K562 (cell line): ENCODE results near the gene CIAO2B. TPM values are rescaled to one million over a fixed set of nuclear protein-coding genes. Genes with fewer than 3 reads are reported as not detected.

Experiments used
- CBFB ChIP-seq: sonication (generic); formaldehyde crosslinking; IDR thresholded peaks from 2 replicates; pipeline ENCODE4 v1.4.0; 2020; ENCODE audit warnings: mild to moderate bottlenecking, missing genetic modification reagents
- CC2D1A ChIP-seq: fragments of 450-650 bp; IDR thresholded peaks from 2 replicates; pipeline ENCODE4 v1.6.1; 2017; ENCODE audit warnings: mild to moderate bottlenecking
- CEBPB ChIP-seq: fragments of 450-650 bp; IDR thresholded peaks from 2 replicates; pipeline ENCODE4 v1.6.1; 2016; ENCODE audit warnings: missing genetic modification characterization, missing compliant biosample characterization
- FOXK1 ChIP-seq: sonication (generic); formaldehyde crosslinking; IDR thresholded peaks from 2 replicates; pipeline ENCODE4 v1.8.0; 2022; ENCODE audit warnings: missing genetic modification reagents, mild to moderate bottlenecking, borderline replicate concordance
- JUNB ChIP-seq: fragments of 450-650 bp; formaldehyde crosslinking; conservative IDR thresholded peaks from 2 replicates; pipeline ENCODE4 v1.4.0; 2020; ENCODE audit warnings: mild to moderate bottlenecking
- KDM4B ChIP-seq, 2 experiments: fragments of 450-650 bp in 1 of 2; sonication (generic) in 1 of 2; IDR thresholded peaks; 2 replicates each; pipeline ENCODE4 v1.6.1; 2016 to 2017; ENCODE audit warnings: borderline replicate concordance in 2 of 2, antibody characterized with exemption in 1 of 2, low read depth in 1 of 2, mild to moderate bottlenecking in 1 of 2
- KDM5B ChIP-seq: fragments of 200-600 bp; sonication (generic); IDR thresholded peaks from 2 replicates; pipeline ENCODE4 v1.6.1; 2012; ENCODE audit warnings: low read depth, mild to moderate bottlenecking, moderate library complexity, low read length, control low read depth, inconsistent platforms; ENCODE audit not compliant: insufficient replicate concordance
- MAFF ChIP-seq: IDR thresholded peaks from 2 replicates; pipeline ENCODE4 v1.6.1; 2012; ENCODE audit warnings: low read length, improper control_type of control experiment
- MAZ ChIP-seq, 2 experiments: fragments of 450-650 bp in 1 of 2; sonication (generic) in 1 of 2; formaldehyde crosslinking; IDR thresholded peaks in 1 of 2; conservative IDR thresholded peaks in 1 of 2; 2 replicates each; pipeline versions ENCODE4 v1.4.0 to v1.5.0; 2020; ENCODE audit warnings: mild to moderate bottlenecking in 1 of 2, missing genetic modification reagents in 1 of 2
- MED1 ChIP-seq: sonication (generic); formaldehyde crosslinking; IDR thresholded peaks from 2 replicates; pipeline ENCODE4 v1.8.1; 2023; ENCODE audit warnings: missing genetic modification reagents, borderline replicate concordance
- NRF1 ChIP-seq, 2 experiments: fragments of 450-650 bp; IDR thresholded peaks in 1 of 2; conservative IDR thresholded peaks in 1 of 2; 2 replicates each; pipeline ENCODE4 v1.6.1; 2014; ENCODE audit warnings: mild to moderate bottlenecking in 2 of 2
- RAD21 ChIP-seq, 2 experiments: fragments of 250-450 bp in 1 of 2; fragments of 450-650 bp in 1 of 2; sonication (Bioruptor Pico) in 1 of 2; formaldehyde crosslinking in 1 of 2; IDR thresholded peaks in 1 of 2; conservative IDR thresholded peaks in 1 of 2; 2 replicates each; pipeline versions ENCODE4 v1.4.0 to v1.8.0; 2020 to 2022; ENCODE audit warnings: mild to moderate bottlenecking in 2 of 2, moderate library complexity in 1 of 2
- RBM14 ChIP-seq: fragments of 200-400 bp; formaldehyde crosslinking; IDR thresholded peaks from 2 replicates; pipeline ENCODE4 v1.6.1; 2018; ENCODE audit warnings: low read depth, mild to moderate bottlenecking, low read length, moderate library complexity, borderline replicate concordance; ENCODE audit not compliant: insufficient read depth
- RBM15 ChIP-seq: fragments of 200-400 bp; formaldehyde crosslinking; IDR thresholded peaks from 2 replicates; pipeline ENCODE4 v1.6.1; 2018; ENCODE audit warnings: mild to moderate bottlenecking, low read length, moderate library complexity; ENCODE audit not compliant: insufficient read depth
- RBM17 ChIP-seq: fragments of 200-400 bp; formaldehyde crosslinking; IDR thresholded peaks from 2 replicates; pipeline ENCODE4 v1.6.1; 2017; ENCODE audit warnings: low read depth, mild to moderate bottlenecking, low read length, borderline replicate concordance
- RCOR1 ChIP-seq, 2 experiments: IDR thresholded peaks; 2 replicates each; pipeline ENCODE4 v1.6.1; 2012; ENCODE audit warnings: low read depth in 2 of 2, low read length in 2 of 2, borderline replicate concordance in 1 of 2, improper control_type of control experiment in 1 of 2
- SAFB ChIP-seq: fragments of 200-400 bp; formaldehyde crosslinking; IDR thresholded peaks from 2 replicates; pipeline ENCODE4 v1.6.1; 2017; ENCODE audit warnings: low read depth, low read length, borderline replicate concordance
- YY1 ChIP-seq, 3 experiments: IDR thresholded peaks; 2 replicates each; pipeline ENCODE4 v1.6.1; 2011; ENCODE audit warnings: low read length in 2 of 3, mild to moderate bottlenecking in 2 of 3, moderate library complexity in 2 of 3, borderline replicate concordance in 1 of 3, control low read depth in 1 of 3, low read depth in 1 of 3; ENCODE audit not compliant: insufficient read depth in 3 of 3, insufficient replicate concordance in 2 of 3, control insufficient read depth in 1 of 3, insufficient read length in 1 of 3; ENCODE audit errors: extremely low read depth in 1 of 3
- ZBTB17 ChIP-seq: fragments of 450-650 bp; formaldehyde crosslinking; IDR thresholded peaks from 2 replicates; pipeline ENCODE4 v1.4.0; 2020; ENCODE audit warnings: mild to moderate bottlenecking
- ZBTB49 ChIP-seq: sonication (generic); formaldehyde crosslinking; IDR thresholded peaks from 2 replicates; pipeline ENCODE4 v1.8.0; 2022; ENCODE audit warnings: missing genetic modification reagents, mild to moderate bottlenecking, borderline replicate concordance
- ZC3H8 ChIP-seq: fragments of 450-650 bp; IDR thresholded peaks from 2 replicates; pipeline ENCODE4 v1.6.1; 2017
- ZNF551 ChIP-seq: fragments of 250-450 bp; sonication (Bioruptor Pico); IDR thresholded peaks from 2 replicates; pipeline ENCODE4 v1.5.0; 2021; ENCODE audit warnings: mild to moderate bottlenecking, moderate library complexity
- ZNF644 ChIP-seq: fragments of 200-800 bp; sonication (Bioruptor generic); IDR thresholded peaks from 2 replicates; pipeline ENCODE4 v1.6.1; 2016; ENCODE audit warnings: low read depth, missing genetic modification characterization, missing compliant biosample characterization
- ZNF717 ChIP-seq: fragments of 250-450 bp; sonication (Bioruptor Pico); IDR thresholded peaks from 2 replicates; pipeline ENCODE4 v1.5.0; 2021
- ZNF764 ChIP-seq: fragments of 250-450 bp; sonication (Bioruptor Pico); IDR thresholded peaks from 2 replicates; pipeline ENCODE4 v1.4.0; 2020; ENCODE audit warnings: low read depth, mild to moderate bottlenecking, moderate library complexity
- ZNF766 ChIP-seq: fragments of 200-800 bp; sonication (Bioruptor generic); conservative IDR thresholded peaks from 2 replicates; pipeline ENCODE4 v1.6.1; 2016; ENCODE audit warnings: missing genetic modification characterization, missing compliant biosample characterization
- polyA plus RNA-seq, 8 experiments: library from polyadenylated mRNA; depleted of rRNA in 4 of 8; stranded (reverse) in 5 of 8; unstranded in 3 of 8; fragments of >200 nt; fragmentation: Nextera tagmentation in 2 of 8; fragmentation: Illumina TruSeq in 1 of 8; extraction: Ambion mirVana in 2 of 8; extraction: Trizol in 1 of 8; gene quantifications; 2 replicates each; pipeline versions ENCODE4 v1.2.1 to v1.2.3, GENCODE V29; 2011 to 2014; ENCODE audit warnings: inconsistent platforms in 1 of 8, missing spikeins in 1 of 8
- total RNA-seq, 7 experiments: library from RNA; depleted of rRNA in 6 of 7; stranded (reverse); fragments of >200 nt in 6 of 7; fragmentation: Illumina TruSeq in 2 of 7; extraction: Trizol in 2 of 7; gene quantifications; 2 replicates each; pipeline versions ENCODE4 v1.2.1 to v1.2.3, GENCODE V29; 2011 to 2021; ENCODE audit warnings: low replicate concordance in 1 of 7

CIAO2B gene
- total and polyA plus RNA-seq, 9 of the 15 experiments (the other 6 are each of a cell fraction or from before 2014, with no cell fraction given): 86.8 to 182 (median 113) TPM

- TF ChIP-seq RAD21 (CRISPR knock-in tag; conservative IDR thresholded peaks at IDR 0.05 in 1 of 2, IDR thresholded peaks at IDR 0.05 in 1 of 2): peak; percentile 95 to 98
- TF ChIP-seq CEBPB (tag): no peak
- TF ChIP-seq KDM4B (IDR thresholded peaks at IDR 0.05; ENCODE audit: borderline replicate concordance in 2 of 2, low read depth in 1 of 2): no peak
- no peak for TF ChIP-seq FOXK1 (CRISPR knock-in tag)
- TF ChIP-seq MAZ (CRISPR knock-in tag; conservative IDR thresholded peaks at IDR 0.05 in 1 of 2, IDR thresholded peaks at IDR 0.05 in 1 of 2): peak; percentile 36 to 61; a peak in 1 of 4 replicates
- no peak for TF ChIP-seq RBM15
- TF ChIP-seq JUNB (CRISPR knock-in tag): no peak
- no peak for TF ChIP-seq ZNF766
- no peak for TF ChIP-seq ZNF717 (CRISPR knock-in tag)
- TF ChIP-seq ZBTB49 (CRISPR knock-in tag): no peak
- TF ChIP-seq NRF1 (conservative IDR thresholded peaks at IDR 0.05 in 1 of 2, IDR thresholded peaks at IDR 0.05 in 1 of 2): no peak
- no peak for TF ChIP-seq KDM5B
- TF ChIP-seq MED1 (CRISPR knock-in tag): no peak
- no peak for TF ChIP-seq ZBTB17
- peak in 1 of 3 experiments; percentile 15 for TF ChIP-seq YY1 (IDR thresholded peaks at IDR 0.05; ENCODE audit: borderline replicate concordance in 1 of 3, control insufficient read depth in 1 of 3, extremely low read depth in 1 of 3, insufficient read depth in 3 of 3, insufficient read length in 1 of 3, insufficient replicate concordance in 2 of 3, low read depth in 1 of 3, low read length in 2 of 3)
- no peak for TF ChIP-seq ZNF551 (CRISPR knock-in tag)
- TF ChIP-seq CC2D1A: peak; percentile 75
- no peak for TF ChIP-seq MAFF
- no peak for TF ChIP-seq RBM14
- peak; percentile 38; the same call in 1 of the 2 replicates for TF ChIP-seq CBFB (CRISPR knock-in tag)
- no peak for TF ChIP-seq SAFB
- TF ChIP-seq RCOR1 (IDR thresholded peaks at IDR 0.05; ENCODE audit: borderline replicate concordance in 1 of 2, low read depth in 2 of 2, low read length in 2 of 2): peak in 1 of 2 experiments; percentile 71; a peak in 2 of 4 replicates
- TF ChIP-seq RBM17: no peak
- TF ChIP-seq ZNF644 (tag): no peak
- TF ChIP-seq ZC3H8: no peak
- no peak for TF ChIP-seq ZNF764 (CRISPR knock-in tag)
Measured at GRCh38 chr16:66977341-66978113, 43.3 kb upstream of the CIAO2B start (continued).
